DND-41 (cell line): ENCODE data around the gene CEBPG.

Experiments used
- ATAC-seq: fragments of 200-7000 bp; cut with Tn5 transposase; 3 replicates; pipeline ENCODE4 v1.9.1; 2021; ENCODE audit warnings: low read depth; ENCODE audit not compliant: insufficient read depth
- DNase-seq: peaks from one replicate; pipeline ENCODE4 v3.0.0-alpha.2; 2020
- H2AFZ ChIP-seq: 2 replicates; pipeline ENCODE4 v1.6.0; 2012; ENCODE audit warnings: low read depth, low read length
- H3K27ac ChIP-seq: 2 replicates; pipeline ENCODE4 v1.5.1; 2012; ENCODE audit warnings: low read length, inconsistent platforms
- H3K27me3 ChIP-seq: fragments of 200-600 bp; sonication (generic); 2 replicates; pipeline ENCODE4 v1.6.0; 2012; ENCODE audit warnings: low read length, mild to moderate bottlenecking, inconsistent platforms; ENCODE audit not compliant: insufficient read depth, poor library complexity
- H3K36me3 ChIP-seq: 2 replicates; pipeline ENCODE4 v1.5.1; 2012; ENCODE audit warnings: low read length, inconsistent platforms; ENCODE audit not compliant: insufficient read depth
- H3K4me1 ChIP-seq: 2 replicates; pipeline ENCODE4 v1.5.1; 2012; ENCODE audit warnings: mild to moderate bottlenecking, low read length; ENCODE audit not compliant: insufficient read depth
- H3K4me2 ChIP-seq: 2 replicates; pipeline ENCODE4 v1.6.0; 2012; ENCODE audit warnings: mild to moderate bottlenecking, moderate library complexity, low read length, inconsistent platforms; ENCODE audit not compliant: insufficient read depth
- H3K4me3 ChIP-seq, 2 experiments: fragments of 200-600 bp in 1 of 2; shearing (Covaris generic) in 1 of 2; 2 replicates each; pipeline ENCODE4 v1.5.1; 2012 to 2016; ENCODE audit warnings: inconsistent platforms in 2 of 2, low read length in 2 of 2, mild to moderate bottlenecking in 2 of 2, low read depth in 1 of 2, moderate library complexity in 1 of 2
- H3K79me2 ChIP-seq: 2 replicates; pipeline ENCODE4 v1.6.0; 2012; ENCODE audit warnings: low read length, inconsistent platforms; ENCODE audit not compliant: insufficient read depth
- H3K9ac ChIP-seq: 2 replicates; pipeline ENCODE4 v1.6.0; 2012; ENCODE audit warnings: low read depth, mild to moderate bottlenecking, inconsistent platforms, low read length, moderate library complexity
- H3K9me3 ChIP-seq: 2 replicates; pipeline ENCODE4 v1.5.1; 2012; ENCODE audit warnings: low read length, moderate library complexity, mild to moderate bottlenecking, inconsistent platforms; ENCODE audit not compliant: insufficient read depth, severe bottlenecking
- H4K20me1 ChIP-seq: 2 replicates; pipeline ENCODE4 v1.6.0; 2012; ENCODE audit warnings: low read length; ENCODE audit not compliant: insufficient read depth
- CTCF ChIP-seq: IDR thresholded peaks from 2 replicates; pipeline ENCODE4 v1.5.1; 2012; ENCODE audit warnings: borderline replicate concordance, low read length, moderate library complexity, mild to moderate bottlenecking; ENCODE audit not compliant: poor library complexity, severe bottlenecking; ENCODE audit errors: extremely low read depth
- EZH2 ChIP-seq: IDR thresholded peaks from 3 replicates; pipeline ENCODE4 v1.6.1; 2012; ENCODE audit warnings: borderline replicate concordance, low read depth, mild to moderate bottlenecking, moderate library complexity, low read length, inconsistent platforms; ENCODE audit not compliant: severe bottlenecking

CEBPG gene

DNA sequence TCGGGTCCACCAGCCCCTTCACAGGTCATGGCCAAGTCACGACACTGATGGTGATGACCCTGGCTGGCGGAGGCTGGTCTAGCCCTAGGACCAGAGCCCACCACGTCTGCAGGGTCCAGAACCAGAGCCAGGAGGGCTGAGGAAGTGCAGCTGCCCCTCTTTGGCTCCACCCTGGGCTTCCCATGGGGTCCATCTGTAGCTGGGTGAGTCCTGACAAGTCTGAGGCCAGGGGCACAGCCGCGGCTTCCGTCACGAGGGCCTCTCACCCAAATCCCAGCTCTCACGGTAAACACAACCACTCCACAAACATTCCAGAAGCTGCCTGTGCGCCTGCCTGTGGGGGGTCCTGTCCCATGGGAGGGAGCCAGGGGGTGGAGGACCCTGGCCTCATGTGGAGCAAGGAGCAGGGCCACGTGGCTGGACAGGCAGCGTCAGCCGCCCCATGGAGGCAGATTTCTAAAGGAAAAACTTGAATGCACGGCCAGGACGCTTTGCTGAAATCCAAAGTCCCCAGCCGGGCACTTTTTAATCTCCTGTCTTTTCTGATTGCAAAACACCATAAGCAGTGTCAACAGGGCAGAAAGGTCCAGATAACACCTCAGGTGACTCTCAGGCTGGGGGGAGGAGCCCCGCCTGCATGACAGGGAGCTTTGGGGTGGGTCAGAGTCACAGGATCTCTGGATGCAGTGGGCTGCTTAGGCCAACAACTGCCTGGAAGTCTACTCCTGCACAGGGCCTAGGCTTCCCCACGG is 29.9 kb downstream of the CEBPG start:
- no peak overlapping the region for H3K4me2 ChIP-seq
- no peaks in the 10 kb centered on the region for H3K36me3 ChIP-seq
- no peaks in the 10 kb centered on the region for H3K79me2 ChIP-seq
- H3K4me1 ChIP-seq = no peaks in the 10 kb centered on the region
- H4K20me1 ChIP-seq = peaks cover 9% of the 10 kb centered on the region
- DNase-seq = no peak
- H3K4me3 ChIP-seq = no peak overlapping the region
- no peak overlapping the region for H3K9ac ChIP-seq
- TF ChIP-seq CTCF (no peak), EZH2 (no peak)
- H2AFZ ChIP-seq = no peak overlapping the region
- no peak for ATAC-seq
- no peaks in the 10 kb centered on the region for H3K9me3 ChIP-seq
- no peak overlapping the region for H3K27ac ChIP-seq
- H3K27me3 ChIP-seq = no peaks in the 10 kb centered on the region

- no peak for DNase-seq
- H3K4me1 ChIP-seq = no peaks in the 10 kb centered on the region
- no peak for ATAC-seq
Observed at GRCh38 chr19:33403973-33404304, 30.4 kb downstream of the CEBPG start.

GRCh38 chr19:33404506-33405253 is 31.2 kb downstream of the CEBPG start:
- Histone ChIP-seq H3K27ac (no peak overlapping the region), H3K9me3 (no peaks in the 10 kb centered on the region), H2AFZ (no peak overlapping the region), H3K4me3 (no peak overlapping the region), H3K4me1 (no peaks in the 10 kb centered on the region), H3K27me3 (no peaks in the 10 kb centered on the region), H3K79me2 (no peaks in the 10 kb centered on the region), H3K36me3 (no peaks in the 10 kb centered on the region), H3K9ac (no peak overlapping the region), H3K4me2 (no peak overlapping the region), H4K20me1 (peaks cover 9% of the 10 kb centered on the region)
- TF ChIP-seq EZH2 (no peak), CTCF (no peak)
- DNase-seq (no peak), ATAC-seq (no peak)

More at GRCh38 chr19:33403973-33404304, 30.4 kb downstream of the CEBPG start:
- H3K36me3 ChIP-seq = no peaks in the 10 kb centered on the region
- no peak overlapping the region for H3K9ac ChIP-seq
- no peaks in the 10 kb centered on the region for H3K79me2 ChIP-seq
- peaks cover 9% of the 10 kb centered on the region for H4K20me1 ChIP-seq
- H3K27ac ChIP-seq = no peak overlapping the region
- TF ChIP-seq EZH2 (no peak), CTCF (no peak)
- no peak overlapping the region for H3K4me2 ChIP-seq
- no peaks in the 10 kb centered on the region for H3K27me3 ChIP-seq
- no peak overlapping the region for H3K4me3 ChIP-seq
- no peak overlapping the region for H2AFZ ChIP-seq
- no peaks in the 10 kb centered on the region for H3K9me3 ChIP-seq
